Smooth muscle cell of the brain vasculature (primary cell): ENCODE results near the gene PITX3.
"Not testable (repeated sequence)": the region's sequence is repeated elsewhere in the genome, so short reads cannot be mapped to it uniquely, and the experiment has no call there.

Experiments
- DNase-seq: peaks from one replicate; pipeline ENCODE4 v3.0.0-alpha.2; 2012; ENCODE audit warnings: low read depth, low spot score

Gene PITX3

DNA sequence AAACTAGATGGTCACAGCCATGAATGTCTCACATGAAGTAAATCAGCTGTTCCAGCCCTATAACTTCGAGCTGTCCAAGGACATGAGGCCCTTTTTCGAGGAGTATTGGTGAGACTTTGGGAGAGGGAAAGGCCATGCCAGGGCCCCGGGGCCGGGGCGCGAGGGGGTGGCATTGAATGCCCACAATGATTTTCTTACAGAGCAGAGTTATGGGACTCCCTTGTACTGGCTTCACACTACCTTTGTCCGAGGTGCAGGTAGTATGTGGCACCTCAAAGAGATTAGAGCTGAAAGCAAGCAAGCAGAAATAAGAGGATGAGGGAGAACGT, 14.8 kb downstream of the PITX3 start:
- DNase-seq, result no peak

DNA sequence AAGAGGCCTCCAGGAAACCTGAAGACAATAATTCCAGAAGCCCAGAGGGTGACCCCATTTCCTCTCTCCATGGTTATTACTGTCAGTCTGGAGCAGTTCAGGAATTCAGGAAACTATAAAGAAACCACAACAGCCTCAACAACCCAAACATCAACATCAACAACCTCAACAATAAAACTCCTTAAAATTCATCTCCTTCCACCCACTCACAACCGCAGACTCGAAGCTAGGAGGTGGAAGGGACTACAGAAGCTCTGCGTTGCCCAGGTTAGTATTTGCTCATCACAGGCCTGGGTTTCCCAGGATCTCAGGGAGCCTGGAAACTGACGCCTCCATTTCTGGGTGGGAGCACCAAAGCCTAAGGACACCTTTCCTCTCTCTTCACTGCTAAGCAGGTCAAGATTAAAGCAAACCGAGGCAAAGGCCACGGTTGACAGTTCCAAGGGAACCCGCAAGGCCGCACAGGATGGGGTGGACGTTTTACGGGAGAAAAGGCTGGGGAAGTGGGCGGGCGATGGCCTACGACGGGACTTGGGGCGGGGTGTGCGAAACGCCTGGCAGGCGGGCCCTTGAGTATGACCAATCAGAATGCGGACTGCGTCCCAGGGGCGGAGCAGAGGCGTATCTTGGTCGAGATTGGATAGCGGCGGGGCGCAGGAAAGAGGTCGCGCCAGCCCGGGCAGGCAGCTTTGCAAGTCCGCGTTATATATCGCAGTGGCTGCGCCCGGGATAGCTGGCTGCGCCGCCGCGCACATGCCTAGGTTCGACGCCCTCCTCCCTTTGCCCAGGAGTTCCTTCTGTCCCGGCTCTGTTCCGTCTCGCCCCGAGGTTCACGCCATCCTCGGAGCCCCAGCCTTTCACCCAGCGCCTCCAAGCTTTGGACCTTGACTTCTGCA, 15.4 kb downstream of the PITX3 start, which contains the start of gene ELOVL3:
ELOVL3 (plus strand) TSS at position 654 of the 896 bp plus-strand sequence. CDS start 250 bp downstream, outside the sequence.
- DNase-seq, result peak; percentile 84

DNA sequence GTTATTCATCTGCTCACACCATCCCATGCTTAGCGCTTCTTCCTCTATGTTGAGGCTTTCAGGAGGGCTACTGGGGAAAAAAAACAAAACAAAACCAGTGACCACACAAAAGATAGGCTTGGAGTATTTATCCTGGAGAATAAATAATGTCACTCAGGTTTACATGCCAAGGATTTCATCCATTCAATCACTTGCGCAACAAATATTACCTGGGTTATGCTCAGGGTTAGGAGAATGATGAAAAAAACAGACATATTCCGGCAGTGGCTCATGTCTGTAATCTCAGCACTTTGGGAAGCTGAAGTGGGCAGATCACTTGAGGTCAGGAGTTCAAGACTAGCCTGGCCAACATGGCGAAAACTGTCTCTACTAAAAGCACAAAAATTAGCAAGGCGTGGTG, 18.5 kb downstream of the PITX3 start:
- no peak for DNase-seq

DNA sequence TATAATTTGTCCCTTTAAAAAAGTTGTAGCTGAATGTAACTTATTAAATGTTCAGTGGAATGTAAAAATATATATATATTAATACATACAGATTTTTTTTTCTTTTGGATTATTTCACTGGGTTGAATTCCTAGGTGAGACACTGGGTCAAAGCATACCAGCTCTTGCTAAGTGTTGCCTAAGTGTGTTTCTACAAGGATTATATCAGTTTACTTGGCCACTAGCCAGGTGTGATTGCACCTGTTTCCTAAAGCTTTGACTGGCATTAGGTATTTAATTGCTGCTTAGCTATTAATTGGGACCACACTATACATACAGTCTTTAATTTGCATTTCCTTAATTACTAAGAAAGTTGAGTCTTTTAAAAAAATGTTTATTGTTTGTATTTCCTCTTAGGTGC, 20.7 kb downstream of the PITX3 start:
- DNase-seq, result no peak

DNA sequence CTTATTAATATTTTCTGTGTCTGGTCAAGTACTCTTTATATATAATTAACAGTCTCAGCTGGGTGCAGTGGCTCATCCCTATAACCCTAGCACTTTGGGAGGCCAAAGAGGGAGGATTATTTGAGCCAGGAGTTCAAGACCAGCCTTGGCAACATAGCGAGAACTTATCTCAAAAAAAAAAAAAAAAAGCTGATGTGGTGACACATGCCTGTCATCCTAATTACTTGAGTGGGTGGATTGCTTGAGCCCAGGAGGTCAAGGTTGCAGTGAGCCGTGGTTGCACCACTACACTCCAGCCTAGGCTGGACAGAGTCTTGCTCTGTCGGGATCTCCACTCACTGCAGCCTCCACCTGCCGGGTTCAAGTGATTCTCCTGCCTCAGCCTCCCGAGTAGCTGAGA, 21.9 kb downstream of the PITX3 start:
- DNase-seq, result no peak

DNA sequence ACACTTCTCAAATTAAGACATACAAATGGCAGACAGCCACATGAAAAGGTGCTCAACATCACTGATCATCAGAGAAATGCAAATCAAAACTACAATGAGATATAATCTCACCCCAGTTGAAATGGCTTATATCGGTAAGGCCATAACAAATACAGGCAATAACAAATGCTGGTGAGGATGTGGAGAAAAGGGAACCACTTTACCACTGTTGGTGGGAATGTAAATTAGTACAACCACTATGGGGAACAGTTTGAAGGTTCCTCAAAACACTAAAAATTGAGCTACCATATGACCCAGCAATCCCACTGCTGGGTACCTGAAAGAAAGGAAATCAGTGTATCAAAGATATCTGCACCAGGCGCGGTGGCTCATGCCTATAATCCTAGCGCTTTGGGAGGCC, 27.7 kb downstream of the PITX3 start:
- not testable (repeated sequence) for DNase-seq

DNA sequence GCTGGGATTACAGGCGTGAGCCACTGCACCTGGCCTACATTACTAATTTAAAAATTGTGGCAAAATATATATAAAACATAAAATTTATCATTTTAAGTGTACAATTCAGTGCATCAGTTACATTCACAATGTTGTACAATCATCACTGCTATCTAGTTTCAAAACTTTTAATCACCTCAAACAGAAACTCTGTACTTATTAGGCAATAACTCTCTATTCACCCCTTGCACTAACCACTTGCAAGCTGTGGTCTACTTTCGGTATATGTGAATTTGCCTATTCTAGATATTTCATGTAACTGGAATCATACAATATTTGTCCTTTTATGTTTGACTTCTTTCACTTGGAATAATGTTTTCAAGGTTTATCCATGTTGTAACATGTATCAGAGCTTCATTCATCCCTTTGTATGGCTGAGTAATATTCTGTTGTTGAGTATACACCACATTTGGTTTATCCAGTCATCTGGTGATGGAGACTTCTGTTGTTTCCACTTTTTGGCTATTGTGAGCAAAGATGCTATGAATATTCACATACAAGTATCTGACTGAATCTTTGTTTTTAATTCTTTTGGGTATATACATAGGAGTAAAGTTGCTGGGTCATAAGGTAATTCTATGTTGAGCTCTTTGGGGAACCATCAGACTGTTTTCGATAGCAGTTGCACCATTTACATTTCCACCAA, 29.6 kb downstream of the PITX3 start:
- no peak for DNase-seq

DNA sequence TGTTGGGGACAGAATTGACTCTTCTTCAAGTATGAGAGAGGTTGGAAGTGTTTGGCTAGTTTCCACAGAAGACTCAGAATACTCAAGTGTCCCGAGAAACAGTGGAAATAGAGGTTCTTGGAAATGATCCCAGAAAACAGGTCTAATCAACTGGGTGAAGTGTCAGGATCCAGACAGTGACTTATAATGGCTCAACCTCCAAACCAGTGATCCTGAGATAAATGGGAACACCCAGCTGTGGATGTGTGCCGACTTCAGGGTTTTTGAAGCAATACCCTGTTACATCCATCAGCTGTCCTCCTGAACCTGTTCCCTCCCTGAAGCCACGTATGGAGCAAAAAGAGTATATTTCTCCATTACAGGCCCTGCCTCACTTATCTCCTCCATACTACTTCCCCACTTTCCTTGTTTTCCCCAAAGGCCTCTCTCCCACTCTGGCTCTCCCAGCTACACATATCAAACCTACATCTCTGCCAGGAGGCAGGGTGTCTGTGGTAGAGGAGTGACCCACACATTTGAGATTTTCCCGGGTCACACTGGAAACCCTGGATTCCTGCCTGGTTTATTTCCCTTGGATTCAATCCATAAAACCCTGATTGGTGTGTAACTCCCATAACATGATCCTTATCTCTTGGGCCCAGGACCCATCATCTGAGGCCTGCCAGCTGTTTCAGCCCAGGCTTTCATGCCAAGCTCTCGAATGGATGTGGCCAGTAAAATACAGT, 32.8 kb downstream of the PITX3 start:
- DNase-seq, result no peak

DNA sequence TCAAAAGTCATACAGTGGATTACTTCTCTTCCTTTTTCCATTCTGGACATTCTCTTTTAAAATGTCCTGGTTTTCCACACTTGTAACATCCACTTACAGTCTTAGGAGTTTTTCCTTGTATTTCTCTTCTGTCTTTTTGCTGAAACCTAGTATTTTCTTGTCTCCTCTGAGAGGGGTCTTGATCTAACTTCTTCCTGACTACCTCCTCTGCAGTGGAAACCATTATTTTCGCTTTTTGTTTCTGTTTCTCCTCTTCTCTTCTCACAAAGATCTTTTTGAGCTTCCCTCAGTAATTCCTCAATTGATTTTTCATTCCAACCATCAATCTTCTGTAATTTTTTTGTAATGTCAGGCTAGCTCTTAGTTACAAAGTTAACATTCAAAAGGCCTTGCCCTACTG, 38.9 kb downstream of the PITX3 start:
- DNase-seq, result no peak

DNA sequence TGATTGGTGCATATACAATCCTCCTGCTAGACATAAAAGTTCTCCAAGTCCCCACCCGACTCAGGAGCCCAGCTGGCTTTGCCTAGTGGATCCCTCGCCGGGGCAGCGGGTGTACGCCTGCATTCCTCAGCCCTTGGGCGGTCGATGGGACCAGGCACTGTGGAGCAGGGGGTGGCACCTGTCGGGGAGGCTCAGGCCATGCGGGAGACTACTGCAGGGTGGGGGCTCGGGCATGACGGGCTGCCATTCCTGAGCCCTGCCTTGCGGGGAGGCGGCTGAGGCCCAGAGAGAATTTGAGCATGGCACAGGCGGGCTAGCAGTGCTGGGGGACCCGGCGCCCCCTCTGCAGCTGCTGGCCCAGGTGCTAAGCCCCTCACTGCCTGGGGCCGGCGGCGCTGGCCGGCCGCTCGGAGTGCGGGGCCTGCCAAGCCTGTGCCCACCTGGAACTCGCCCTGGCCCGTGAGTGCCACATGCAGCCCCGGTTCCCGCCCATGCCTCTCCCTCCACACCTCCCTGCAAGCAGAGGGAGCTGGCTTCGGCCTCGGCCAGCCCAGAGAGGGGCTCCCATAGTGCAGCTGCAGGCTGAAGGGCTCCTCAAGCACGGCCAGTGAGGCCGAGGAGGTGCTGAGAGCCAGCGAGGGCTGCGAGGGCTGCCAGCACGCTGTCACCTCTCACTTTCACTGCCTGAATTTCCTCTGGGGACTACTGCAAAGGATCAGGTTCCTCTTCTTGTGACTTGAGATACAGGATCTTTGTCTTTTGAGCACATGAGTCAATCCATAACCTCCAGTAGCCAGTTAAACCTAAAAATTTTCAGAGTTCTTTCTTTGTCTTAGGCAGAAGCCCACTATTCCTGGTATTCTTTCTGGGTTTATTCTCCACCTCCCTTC, 40.3 kb downstream of the PITX3 start:
- no peak for DNase-seq

DNA sequence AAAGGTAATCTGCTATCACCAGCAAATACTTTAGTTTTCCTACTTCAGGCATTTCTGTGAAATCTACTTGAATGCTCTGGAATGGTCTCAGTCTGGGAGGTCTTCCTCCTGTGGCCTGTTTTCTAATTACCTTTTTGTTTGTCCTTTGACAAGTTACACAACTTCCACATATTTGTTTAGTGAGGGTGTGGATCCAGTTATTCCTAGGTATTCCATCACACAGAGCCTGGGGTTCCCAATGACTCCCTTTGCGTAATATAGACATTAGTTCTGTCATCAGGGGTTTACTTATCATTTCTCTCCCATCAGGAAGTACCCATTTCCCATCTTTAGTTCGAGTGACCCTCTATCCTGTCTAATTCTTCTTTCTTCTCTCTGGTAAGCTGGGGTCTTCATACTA, 43.3 kb downstream of the PITX3 start:
- no peak for DNase-seq

DNA sequence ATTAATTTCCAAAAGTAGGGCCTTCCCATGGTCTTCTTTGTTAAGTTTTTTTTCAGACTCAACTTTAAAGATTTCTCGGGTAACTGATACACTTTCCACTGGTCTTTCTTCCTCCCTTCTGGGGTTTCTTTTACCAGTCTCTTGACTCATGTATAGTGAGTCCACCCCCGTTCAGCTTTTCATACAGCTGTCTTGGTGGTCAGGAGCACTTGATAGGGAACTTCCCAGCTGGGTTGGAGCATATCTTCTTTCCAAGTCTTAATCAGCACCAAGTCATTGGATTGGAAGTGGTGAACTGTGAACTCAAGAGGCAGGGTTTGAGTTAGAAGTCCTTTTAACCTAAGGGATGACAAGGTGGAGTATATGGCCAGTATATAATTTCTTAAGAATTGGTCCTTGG, 44.4 kb downstream of the PITX3 start:
- DNase-seq, result no peak

DNA sequence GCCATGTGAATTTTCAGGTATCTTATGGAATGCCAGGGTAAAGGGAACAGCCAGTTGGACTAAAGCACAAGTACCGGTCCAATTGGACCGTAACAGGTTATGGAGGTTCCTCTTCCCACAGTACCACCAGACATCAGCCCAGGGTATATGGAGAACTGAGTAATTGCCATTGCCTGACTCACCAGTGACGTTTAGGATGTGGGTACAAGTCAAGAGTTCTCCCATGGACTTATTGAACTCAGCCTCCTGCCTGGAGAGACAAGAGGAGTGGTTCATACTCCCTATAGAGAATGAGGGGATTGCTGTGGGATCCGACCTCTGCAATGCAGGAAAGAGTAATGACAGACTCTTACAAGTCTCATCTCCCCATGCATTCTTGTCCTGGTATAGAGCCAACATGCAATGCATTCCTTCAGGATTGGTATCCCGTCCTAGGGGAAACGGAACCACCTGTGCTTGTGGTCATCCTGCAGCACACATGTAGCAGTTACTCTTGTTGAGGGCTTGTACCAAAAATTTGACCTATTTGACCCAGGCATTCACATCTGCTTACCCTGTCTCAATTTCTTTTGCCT, 45.9 kb downstream of the PITX3 start:
- no peak for DNase-seq

DNA sequence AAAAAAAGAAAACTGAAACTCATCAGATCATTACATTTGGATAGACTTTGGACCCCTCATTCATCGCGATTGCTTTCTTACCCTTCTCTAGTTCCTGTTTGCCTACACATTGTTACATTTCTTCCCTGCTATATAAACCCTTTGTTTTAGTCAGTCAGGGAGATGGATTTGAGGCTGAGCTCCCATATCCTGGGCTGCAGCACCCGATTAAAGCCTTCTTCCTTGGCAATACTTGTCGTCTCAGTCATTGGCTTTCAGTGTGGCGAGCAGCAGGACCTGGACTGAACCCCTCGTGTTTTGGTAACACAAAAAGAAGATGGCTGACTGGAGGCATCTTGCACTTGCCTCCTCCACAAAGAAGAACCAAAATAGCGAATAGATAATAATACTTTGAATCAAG, 49.4 kb downstream of the PITX3 start:
- DNase-seq, result no peak

DNA sequence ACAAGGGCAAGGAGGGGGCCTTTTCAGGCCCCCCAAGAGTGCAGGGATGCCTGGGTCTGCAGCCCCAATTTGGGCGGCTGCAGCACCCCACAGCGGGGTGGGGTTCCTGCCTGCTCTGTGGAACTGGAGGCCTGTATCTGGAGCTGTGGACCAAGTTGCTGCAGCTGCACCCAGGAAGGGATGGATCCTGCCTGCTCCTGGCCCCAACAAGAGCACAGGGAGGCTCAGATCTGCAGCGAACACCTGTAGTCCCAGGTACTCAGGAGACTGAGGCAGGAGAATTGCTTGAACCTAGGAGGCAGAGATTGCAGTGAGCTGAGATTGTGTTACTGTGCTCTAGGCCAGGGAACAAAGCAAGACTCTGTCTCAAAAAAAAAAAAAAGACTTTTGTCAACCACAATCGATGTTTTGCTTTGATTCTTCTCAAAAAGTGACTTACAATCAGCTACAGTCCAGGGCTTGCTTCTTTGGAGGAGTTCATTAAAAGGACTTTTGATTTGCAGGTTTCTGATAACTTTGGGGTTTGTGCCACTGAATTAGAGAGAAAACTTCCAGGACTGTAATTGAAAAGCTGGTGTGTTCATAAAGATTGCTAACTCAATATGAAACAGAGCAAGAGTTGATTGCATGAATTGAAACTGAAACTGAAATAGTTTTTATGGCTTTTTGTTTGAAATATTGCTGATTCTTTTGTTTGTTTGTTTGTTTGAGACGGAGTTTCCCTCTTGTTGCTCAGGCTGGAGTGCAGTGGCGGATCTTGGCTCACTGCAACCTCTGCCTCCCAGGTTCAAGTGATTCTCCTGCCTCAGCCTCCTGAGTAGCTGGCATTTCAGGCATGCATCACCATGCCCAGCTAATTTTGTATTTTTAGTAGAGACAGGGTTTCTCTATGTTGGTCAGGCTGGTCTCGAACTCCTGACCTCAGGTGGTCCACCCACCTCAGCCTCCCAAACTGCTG, 52.1 kb downstream of the PITX3 start:
- not testable (repeated sequence) for DNase-seq

DNA sequence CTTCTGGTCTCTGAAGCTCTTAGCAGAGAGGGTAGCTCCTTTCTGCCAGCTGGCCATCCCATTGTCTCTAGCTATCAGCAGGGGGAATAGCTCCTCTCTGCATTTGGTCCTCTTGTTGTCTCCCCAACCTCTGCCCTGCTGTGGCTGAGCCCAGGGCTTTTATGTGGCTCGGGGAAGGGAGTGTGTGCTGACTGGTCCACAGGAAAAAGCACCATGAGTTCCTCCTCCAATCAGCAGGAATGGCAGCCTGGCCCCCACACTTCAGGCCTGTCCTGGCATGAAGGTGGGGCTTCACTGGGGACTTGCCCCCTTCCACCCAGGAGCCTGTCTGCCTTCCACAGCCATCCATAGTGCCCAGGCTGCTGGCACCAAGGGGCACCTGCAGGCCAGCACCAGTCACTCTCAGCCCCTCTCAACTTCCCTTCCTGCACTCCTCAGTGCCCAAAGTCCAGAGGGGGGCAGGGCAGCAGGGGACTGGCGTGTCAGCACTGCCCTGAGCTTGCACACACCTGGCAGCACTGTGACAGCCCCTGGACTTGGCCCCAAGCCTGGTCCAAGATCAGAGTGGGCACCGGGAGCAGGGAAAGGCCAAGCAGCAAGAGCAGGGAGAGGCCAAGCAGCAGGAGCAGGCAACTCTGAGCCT, 52.9 kb downstream of the PITX3 start:
- no peak for DNase-seq

DNA sequence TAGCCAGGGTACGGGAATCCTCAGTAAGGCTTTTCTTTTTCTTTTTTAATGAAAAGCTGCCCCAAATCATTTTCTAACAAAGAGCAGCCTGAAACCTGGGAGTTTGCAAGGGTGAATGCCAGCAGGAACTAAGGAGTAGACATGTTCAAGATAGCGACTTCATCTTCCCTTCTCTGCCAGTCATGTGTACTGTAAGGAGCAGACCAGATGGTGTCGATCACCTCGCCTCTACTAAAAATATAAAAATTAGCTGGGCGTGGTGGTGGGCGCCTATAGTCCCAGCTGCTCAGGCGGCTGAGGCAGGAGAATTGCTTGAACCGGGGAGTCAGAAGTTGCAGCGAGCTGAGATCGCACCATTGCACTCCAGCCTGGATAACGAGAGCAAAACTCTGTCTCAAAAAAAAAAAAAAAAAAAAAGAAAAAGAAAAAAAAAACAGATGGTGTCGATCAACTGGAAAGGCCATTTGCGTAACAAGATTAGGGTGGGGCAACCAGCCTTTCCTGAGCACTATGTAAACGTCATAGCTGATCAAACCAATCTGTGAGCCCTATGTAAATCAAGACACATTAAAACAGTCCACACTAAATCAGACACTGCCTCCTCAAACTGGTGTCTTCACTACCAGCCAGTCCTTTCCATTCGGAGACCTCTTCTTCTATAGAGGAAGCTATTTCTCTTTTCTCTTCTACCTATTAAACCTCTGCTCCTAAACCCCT, 55.3 kb downstream of the PITX3 start:
- no peak for DNase-seq

DNA sequence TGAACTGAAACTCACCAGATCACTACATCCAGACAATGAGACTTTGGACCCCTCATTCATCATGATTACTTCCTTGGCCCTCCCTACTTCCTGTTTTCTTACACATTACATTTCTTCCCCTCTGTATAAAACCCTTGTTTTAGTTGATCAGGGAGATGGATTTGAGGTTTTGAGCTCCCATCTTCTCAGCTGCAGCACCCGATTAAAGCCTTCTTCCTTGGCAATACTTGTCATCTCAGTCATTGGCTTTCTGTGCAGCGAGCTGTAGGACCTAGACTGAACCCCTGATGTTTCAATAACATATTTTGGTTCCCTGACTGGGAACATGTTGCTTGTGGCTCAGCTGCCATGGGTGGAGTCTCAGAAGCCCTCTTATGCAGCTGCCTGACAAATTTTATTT, 56.0 kb downstream of the PITX3 start:
- no peak for DNase-seq

DNA sequence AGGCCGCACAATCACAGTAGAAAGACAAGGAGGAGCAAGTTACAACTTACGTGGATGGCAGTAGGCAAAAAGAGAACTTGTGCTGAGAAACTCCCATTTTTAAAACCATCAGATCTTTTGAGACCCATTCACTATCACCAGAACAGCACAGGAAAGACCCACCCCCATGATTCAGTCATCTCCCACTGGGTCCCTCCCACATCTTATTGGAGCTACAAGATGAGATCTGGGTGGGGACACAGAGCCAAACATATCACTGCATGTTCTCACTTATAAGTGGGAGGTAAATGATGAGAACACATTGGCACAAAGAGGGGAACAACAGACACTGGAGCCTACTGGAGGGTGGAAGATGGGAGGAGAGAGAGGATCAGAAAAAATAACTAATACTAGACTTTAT, 56.7 kb downstream of the PITX3 start:
- DNase-seq, result no peak
